Memory B cell (primary cell): ENCODE measurements around the gene USF3.

Experiments used
- ATAC-seq: fragments of 150-1000 bp; cut with Tn5 transposase; 2 replicates; pipeline ENCODE4 v1.10.0; 2021; ENCODE audit warnings: low read depth, mild to moderate bottlenecking, moderate library complexity
- DNase-seq, 2 donors: peaks; one replicate each; pipeline ENCODE4 v3.0.0; 2022; ENCODE audit warnings: low spot score in 2 of 2
- H3K27ac Mint-ChIP-seq: one replicate; pipeline ENCODE4 v1.8.0; 2022; ENCODE audit warnings: mild to moderate bottlenecking, moderate library complexity, mixed read lengths
- H3K27me3 Mint-ChIP-seq: one replicate; pipeline ENCODE4 v1.8.0; 2022; ENCODE audit warnings: mixed read lengths
- H3K36me3 Mint-ChIP-seq: one replicate; pipeline ENCODE4 v1.8.0; 2022; ENCODE audit warnings: mild to moderate bottlenecking, mixed read lengths
- H3K4me1 Mint-ChIP-seq: one replicate; pipeline ENCODE4 v1.8.0; 2022; ENCODE audit warnings: mixed read lengths
- H3K4me3 Mint-ChIP-seq: one replicate; pipeline ENCODE4 v1.8.0; 2022; ENCODE audit warnings: mild to moderate bottlenecking, moderate library complexity, mixed read lengths
- H3K9me3 Mint-ChIP-seq: one replicate; pipeline ENCODE4 v1.8.0; 2022; ENCODE audit warnings: mixed read lengths

Gene USF3

DNA sequence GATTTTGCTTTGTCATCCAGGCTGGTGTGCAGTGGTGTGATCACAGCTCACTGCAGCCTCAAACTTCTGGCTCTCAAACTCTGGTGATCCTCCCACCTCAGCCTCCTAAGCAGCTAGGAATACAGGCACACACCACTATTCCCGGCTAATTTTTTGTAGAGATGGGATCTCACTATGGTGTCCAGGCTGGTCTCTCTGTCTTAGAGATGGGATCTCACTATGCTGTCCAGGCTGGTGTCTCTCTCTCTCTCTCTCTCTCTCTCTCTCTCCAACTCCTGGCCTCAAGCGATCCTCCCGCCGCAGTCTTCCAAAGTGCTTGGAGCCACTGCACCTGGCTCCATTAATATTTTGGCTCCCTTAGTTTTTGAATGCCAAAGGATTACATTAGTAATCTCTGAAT lies 17.7 kb downstream of the USF3 start:
- Mint-ChIP-seq H3K9me3 (peaks cover 5% of the 10 kb centered on the region), H3K4me3 (no peak overlapping the region), H3K36me3 (peaks cover 33% of the 10 kb centered on the region), H3K27ac (peak overlapping the region; percentile 6), H3K4me1 (peaks cover 21% of the 10 kb centered on the region), H3K27me3 (no peaks in the 10 kb centered on the region)
- no peak for ATAC-seq
- DNase-seq = no peak

DNA sequence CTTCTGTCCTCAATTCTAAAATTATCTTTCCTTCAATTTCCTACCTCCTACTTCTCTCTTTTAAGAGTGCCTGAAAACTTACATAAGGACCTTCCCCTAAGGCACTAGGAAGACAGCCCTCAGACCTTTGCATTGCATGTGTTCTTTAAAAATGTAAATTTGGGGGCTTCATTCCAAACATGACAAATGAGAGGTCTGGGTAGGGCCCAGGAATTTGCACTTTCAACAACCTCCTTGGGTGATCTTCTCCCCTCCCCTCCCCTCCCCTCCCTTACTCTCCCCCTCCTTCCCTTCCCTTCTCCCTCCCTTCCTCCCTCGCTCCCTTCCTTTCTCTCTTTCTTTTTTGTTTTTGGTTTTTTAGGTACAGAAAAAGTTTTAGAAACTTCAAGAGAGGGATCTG lies 18.7 kb downstream of the USF3 start:
- ATAC-seq = no peak
- H3K27ac Mint-ChIP-seq = peak overlapping the region; percentile 84

GRCh38 chr3:113676261-113676660 lies 20.2 kb downstream of the USF3 start:
- peak; percentile 93 for ATAC-seq
- no peaks in the 10 kb centered on the region for H3K27me3 Mint-ChIP-seq
- peaks cover 4% of the 10 kb centered on the region for H3K9me3 Mint-ChIP-seq
- peak overlapping the region; percentile 84 for H3K27ac Mint-ChIP-seq
- no peak overlapping the region for H3K4me3 Mint-ChIP-seq
- DNase-seq = no peak
- peaks cover 28% of the 10 kb centered on the region for H3K36me3 Mint-ChIP-seq
- peaks cover 21% of the 10 kb centered on the region for H3K4me1 Mint-ChIP-seq

More for the DNA sequence above, 18.7 kb downstream of the USF3 start:
- no peaks in the 10 kb centered on the region for H3K27me3 Mint-ChIP-seq
- no peak for DNase-seq
- H3K9me3 Mint-ChIP-seq = peaks cover 4% of the 10 kb centered on the region
- H3K4me1 Mint-ChIP-seq = peaks cover 21% of the 10 kb centered on the region
- H3K36me3 Mint-ChIP-seq = peaks cover 30% of the 10 kb centered on the region
- no peak overlapping the region for H3K4me3 Mint-ChIP-seq

- H3K36me3 Mint-ChIP-seq = peaks cover 31% of the 10 kb centered on the region
- H3K27ac Mint-ChIP-seq = no peak overlapping the region
- peaks cover 3% of the 10 kb centered on the region for H3K9me3 Mint-ChIP-seq
- peaks cover 24% of the 10 kb centered on the region for H3K4me1 Mint-ChIP-seq
- no peak overlapping the region for H3K4me3 Mint-ChIP-seq
- H3K27me3 Mint-ChIP-seq = no peaks in the 10 kb centered on the region
- DNase-seq = no peak
- ATAC-seq = peak; percentile 33
Observed at GRCh38 chr3:113673593-113673992, 22.8 kb downstream of the USF3 start.

GRCh38 chr3:113668015-113668414 lies 28.4 kb downstream of the USF3 start:
- Mint-ChIP-seq H3K4me3 (peak overlapping the region; percentile 69), H3K27me3 (no peaks in the 10 kb centered on the region), H3K27ac (peak overlapping the region; percentile 71), H3K4me1 (peaks cover 18% of the 10 kb centered on the region), H3K36me3 (peaks cover 20% of the 10 kb centered on the region), H3K9me3 (no peaks in the 10 kb centered on the region)
- ATAC-seq (no peak), DNase-seq (no peak)

- Mint-ChIP-seq H3K27ac (peak overlapping the region; percentile 8), H3K9me3 (no peaks in the 10 kb centered on the region), H3K27me3 (no peaks in the 10 kb centered on the region), H3K4me3 (no peak overlapping the region), H3K36me3 (peaks cover 27% of the 10 kb centered on the region), H3K4me1 (peaks cover 40% of the 10 kb centered on the region)
- DNase-seq (no peak), ATAC-seq (no peak)
Observed at GRCh38 chr3:113664523-113665094, 31.8 kb downstream of the USF3 start.

DNA sequence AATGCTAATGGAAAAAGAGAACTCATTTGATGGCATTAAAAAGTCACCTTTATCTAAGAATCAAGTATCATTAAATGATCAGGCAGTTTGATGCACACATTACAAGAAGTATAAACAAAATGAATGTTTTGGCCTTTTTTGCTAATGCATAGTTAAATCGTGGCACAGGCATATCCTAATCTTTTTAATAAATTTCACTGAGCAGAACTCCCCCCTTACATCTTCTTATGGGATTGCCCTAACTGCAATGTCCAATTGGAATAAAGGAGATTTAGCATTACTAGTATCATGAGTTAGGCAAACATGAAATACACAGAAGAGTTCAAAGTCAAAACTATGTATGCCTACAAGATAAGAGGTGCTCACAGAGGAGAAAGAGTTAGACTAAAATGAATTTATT lies 32.7 kb downstream of the USF3 start:
- H3K27ac Mint-ChIP-seq = no peak overlapping the region
- H3K36me3 Mint-ChIP-seq = peaks cover 25% of the 10 kb centered on the region
- no peaks in the 10 kb centered on the region for H3K9me3 Mint-ChIP-seq
- ATAC-seq = no peak
- no peaks in the 10 kb centered on the region for H3K27me3 Mint-ChIP-seq
- no peak for DNase-seq
- no peak overlapping the region for H3K4me3 Mint-ChIP-seq
- peaks cover 47% of the 10 kb centered on the region for H3K4me1 Mint-ChIP-seq

DNA sequence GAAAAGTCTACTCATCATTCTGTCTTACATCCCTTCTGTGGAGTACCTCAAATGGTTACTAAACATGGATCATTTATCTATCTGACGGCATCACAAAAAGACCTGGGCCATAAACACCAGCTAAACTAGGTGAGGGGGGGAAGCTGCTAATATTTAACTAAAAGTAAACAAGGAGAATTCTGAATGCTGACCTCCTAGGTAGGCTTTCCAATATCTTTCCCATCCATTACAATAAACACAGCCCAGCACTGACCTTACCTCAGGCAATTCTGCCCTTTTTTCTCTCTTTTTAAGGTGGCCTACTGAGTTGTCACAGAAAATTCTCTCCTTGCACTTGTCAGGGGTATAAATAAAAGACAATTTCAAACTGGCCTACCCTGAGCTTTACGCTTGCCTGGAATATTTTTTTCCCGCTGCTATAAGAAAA lies 33.1 kb downstream of the USF3 start:
- DNase-seq = no peak
- peak overlapping the region; percentile 80 for H3K27ac Mint-ChIP-seq

GRCh38 chr3:113662824-113663223 lies 33.6 kb downstream of the USF3 start:
- DNase-seq (no peak), ATAC-seq (no peak)
- Mint-ChIP-seq H3K9me3 (no peaks in the 10 kb centered on the region), H3K27me3 (no peaks in the 10 kb centered on the region), H3K4me3 (no peak overlapping the region), H3K27ac (peak overlapping the region; percentile 80), H3K36me3 (peaks cover 24% of the 10 kb centered on the region), H3K4me1 (peaks cover 49% of the 10 kb centered on the region)

More for the DNA sequence above, 33.1 kb downstream of the USF3 start:
- H3K27me3 Mint-ChIP-seq = no peaks in the 10 kb centered on the region
- no peak for ATAC-seq
- no peaks in the 10 kb centered on the region for H3K9me3 Mint-ChIP-seq
- H3K36me3 Mint-ChIP-seq = peaks cover 24% of the 10 kb centered on the region
- peaks cover 47% of the 10 kb centered on the region for H3K4me1 Mint-ChIP-seq
- H3K4me3 Mint-ChIP-seq = no peak overlapping the region

- DNase-seq (peak in 1 of 2 donors; percentile 2), ATAC-seq (peak; percentile 51)
- H3K9me3 Mint-ChIP-seq = peaks cover 2% of the 10 kb centered on the region
- peak overlapping the region; percentile 21 for H3K4me3 Mint-ChIP-seq
- H3K27me3 Mint-ChIP-seq = no peaks in the 10 kb centered on the region
- H3K27ac Mint-ChIP-seq = peak overlapping the region; percentile 79
- H3K36me3 Mint-ChIP-seq = peaks cover 36% of the 10 kb centered on the region
- peaks cover 53% of the 10 kb centered on the region for H3K4me1 Mint-ChIP-seq
Observed at GRCh38 chr3:113660896-113661295, 35.5 kb downstream of the USF3 start.

GRCh38 chr3:113660458-113660857 lies 36.0 kb downstream of the USF3 start:
- Mint-ChIP-seq H3K4me1 (peaks cover 57% of the 10 kb centered on the region), H3K36me3 (peaks cover 39% of the 10 kb centered on the region), H3K4me3 (peak overlapping the region; percentile 21), H3K27ac (peak overlapping the region; percentile 79), H3K9me3 (peaks cover 2% of the 10 kb centered on the region), H3K27me3 (no peaks in the 10 kb centered on the region)
- no peak for DNase-seq
- no peak for ATAC-seq

DNA sequence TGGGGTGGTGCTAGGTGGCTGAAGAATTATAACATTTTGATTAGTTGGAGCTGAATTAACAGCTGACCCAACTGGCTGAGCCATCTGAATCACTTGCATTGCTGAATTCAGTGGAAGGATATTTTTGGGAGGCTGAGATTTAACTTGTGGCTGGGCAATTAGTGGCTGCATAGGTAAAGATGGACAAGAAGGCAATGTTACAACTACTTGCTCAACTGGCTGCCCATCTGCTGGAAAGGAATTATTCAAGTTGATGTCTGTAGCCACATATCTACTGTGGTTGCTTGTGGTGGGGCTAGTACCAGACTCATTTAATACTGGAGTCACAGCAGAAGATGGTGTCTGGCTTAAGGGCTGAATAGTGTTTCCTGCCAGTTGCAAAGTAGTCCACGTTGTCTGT lies 36.4 kb downstream of the USF3 start:
- Mint-ChIP-seq H3K4me3 (peak overlapping the region; percentile 21), H3K27me3 (no peaks in the 10 kb centered on the region), H3K4me1 (peaks cover 61% of the 10 kb centered on the region), H3K9me3 (peaks cover 2% of the 10 kb centered on the region), H3K36me3 (peaks cover 39% of the 10 kb centered on the region), H3K27ac (peak overlapping the region; percentile 79)
- no peak for ATAC-seq
- no peak for DNase-seq

DNA sequence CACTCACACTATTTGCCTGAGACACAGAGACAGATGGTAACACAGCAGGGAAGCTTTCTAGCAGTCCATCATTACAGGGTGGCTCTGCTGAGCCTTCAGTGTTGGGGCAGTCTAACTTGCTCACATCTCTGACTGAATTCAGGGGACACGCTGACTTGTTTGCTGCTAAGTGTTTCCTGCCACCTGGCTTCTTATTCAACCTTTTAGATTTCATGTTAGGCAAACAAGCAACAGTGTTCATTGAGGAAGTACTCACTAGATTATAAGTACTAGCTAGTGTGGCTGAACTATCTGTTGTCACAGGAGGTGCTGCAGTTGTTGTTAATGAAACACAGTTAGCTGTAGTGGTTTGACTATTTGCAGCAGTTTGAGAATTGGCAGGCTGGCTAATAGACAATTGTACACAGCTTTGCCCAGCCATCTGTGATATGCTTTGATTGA lies 37.3 kb downstream of the USF3 start:
- H3K36me3 Mint-ChIP-seq = peaks cover 36% of the 10 kb centered on the region
- no peaks in the 10 kb centered on the region for H3K27me3 Mint-ChIP-seq
- H3K9me3 Mint-ChIP-seq = peaks cover 2% of the 10 kb centered on the region
- peaks cover 60% of the 10 kb centered on the region for H3K4me1 Mint-ChIP-seq
- H3K27ac Mint-ChIP-seq = peak overlapping the region; percentile 79
- H3K4me3 Mint-ChIP-seq = peak overlapping the region; percentile 54
- DNase-seq (peak; percentile 22 to 35), ATAC-seq (peak; percentile 84)

- peaks cover 58% of the 10 kb centered on the region for H3K4me1 Mint-ChIP-seq
- peaks cover 2% of the 10 kb centered on the region for H3K9me3 Mint-ChIP-seq
- peak overlapping the region; percentile 79 for H3K27ac Mint-ChIP-seq
- H3K4me3 Mint-ChIP-seq = no peak overlapping the region
- H3K36me3 Mint-ChIP-seq = peaks cover 33% of the 10 kb centered on the region
- ATAC-seq (no peak), DNase-seq (no peak)
- H3K27me3 Mint-ChIP-seq = no peaks in the 10 kb centered on the region
Observed at GRCh38 chr3:113658107-113658506, 38.3 kb downstream of the USF3 start.

- DNase-seq (no peak), ATAC-seq (no peak)
- H3K36me3 Mint-ChIP-seq = peaks cover 21% of the 10 kb centered on the region
- peak overlapping the region; percentile 1 for H3K27ac Mint-ChIP-seq
- peaks cover 2% of the 10 kb centered on the region for H3K9me3 Mint-ChIP-seq
- peaks cover 42% of the 10 kb centered on the region for H3K4me1 Mint-ChIP-seq
- no peaks in the 10 kb centered on the region for H3K27me3 Mint-ChIP-seq
- no peak overlapping the region for H3K4me3 Mint-ChIP-seq
Observed at GRCh38 chr3:113654851-113655250, 41.6 kb downstream of the USF3 start.
